Memory B cell (primary cell): Measurements from ENCODE around the gene CEACAM5.

ENCODE experiments used
- ATAC-seq: fragments of 150-1000 bp; cut with Tn5 transposase; 2 replicates; pipeline ENCODE4 v1.10.0; 2021; ENCODE audit warnings: low read depth, mild to moderate bottlenecking, moderate library complexity
- DNase-seq, 2 donors: peaks; one replicate each; pipeline ENCODE4 v3.0.0; 2022; ENCODE audit warnings: low spot score in 2 of 2
- H3K27ac Mint-ChIP-seq: one replicate; pipeline ENCODE4 v1.8.0; 2022; ENCODE audit warnings: mild to moderate bottlenecking, moderate library complexity, mixed read lengths
- H3K27me3 Mint-ChIP-seq: one replicate; pipeline ENCODE4 v1.8.0; 2022; ENCODE audit warnings: mixed read lengths
- H3K36me3 Mint-ChIP-seq: one replicate; pipeline ENCODE4 v1.8.0; 2022; ENCODE audit warnings: mild to moderate bottlenecking, mixed read lengths
- H3K4me1 Mint-ChIP-seq: one replicate; pipeline ENCODE4 v1.8.0; 2022; ENCODE audit warnings: mixed read lengths
- H3K4me3 Mint-ChIP-seq: one replicate; pipeline ENCODE4 v1.8.0; 2022; ENCODE audit warnings: mild to moderate bottlenecking, moderate library complexity, mixed read lengths
- H3K9me3 Mint-ChIP-seq: one replicate; pipeline ENCODE4 v1.8.0; 2022; ENCODE audit warnings: mixed read lengths

CEACAM5 gene

DNA sequence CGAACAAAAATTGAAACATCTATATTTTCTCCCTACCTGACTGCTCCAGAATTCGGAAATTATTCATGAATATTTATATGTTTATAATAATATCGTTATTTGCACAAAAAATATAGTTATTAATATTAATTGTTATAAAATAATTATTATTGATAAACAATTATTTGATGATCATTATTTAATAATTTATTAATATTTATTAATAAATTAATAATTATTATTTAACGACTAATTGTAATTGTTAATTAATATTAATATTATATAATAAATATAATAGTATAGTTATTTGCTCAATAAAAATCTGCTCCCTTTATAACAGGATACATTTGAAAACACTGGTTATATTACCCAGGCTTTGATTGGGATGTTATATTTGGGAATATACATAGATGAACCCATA lies 61.2 kb downstream of the CEACAM5 start:
- Mint-ChIP-seq H3K36me3 (no peaks in the 10 kb centered on the region), H3K4me1 (no peaks in the 10 kb centered on the region), H3K27me3 (peaks cover 17% of the 10 kb centered on the region), H3K4me3 (no peak overlapping the region), H3K9me3 (no peaks in the 10 kb centered on the region), H3K27ac (no peak overlapping the region)
- ATAC-seq = no peak
- no peak for DNase-seq

DNA sequence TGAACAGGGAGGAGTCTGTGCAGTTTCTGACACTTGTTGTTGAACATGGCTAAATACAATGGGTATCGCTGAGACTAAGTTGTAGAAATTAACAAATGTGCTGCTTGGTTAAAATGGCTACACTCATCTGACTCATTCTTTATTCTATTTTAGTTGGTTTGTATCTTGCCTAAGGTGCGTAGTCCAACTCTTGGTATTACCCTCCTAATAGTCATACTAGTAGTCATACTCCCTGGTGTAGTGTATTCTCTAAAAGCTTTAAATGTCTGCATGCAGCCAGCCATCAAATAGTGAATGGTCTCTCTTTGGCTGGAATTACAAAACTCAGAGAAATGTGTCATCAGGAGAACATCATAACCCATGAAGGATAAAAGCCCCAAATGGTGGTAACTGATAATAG lies 63.0 kb downstream of the CEACAM5 start:
- Mint-ChIP-seq H3K27me3 (peaks cover 11% of the 10 kb centered on the region), H3K9me3 (no peaks in the 10 kb centered on the region), H3K4me1 (no peaks in the 10 kb centered on the region), H3K36me3 (no peaks in the 10 kb centered on the region), H3K27ac (no peak overlapping the region), H3K4me3 (no peak overlapping the region)
- DNase-seq (no peak), ATAC-seq (no peak)

DNA sequence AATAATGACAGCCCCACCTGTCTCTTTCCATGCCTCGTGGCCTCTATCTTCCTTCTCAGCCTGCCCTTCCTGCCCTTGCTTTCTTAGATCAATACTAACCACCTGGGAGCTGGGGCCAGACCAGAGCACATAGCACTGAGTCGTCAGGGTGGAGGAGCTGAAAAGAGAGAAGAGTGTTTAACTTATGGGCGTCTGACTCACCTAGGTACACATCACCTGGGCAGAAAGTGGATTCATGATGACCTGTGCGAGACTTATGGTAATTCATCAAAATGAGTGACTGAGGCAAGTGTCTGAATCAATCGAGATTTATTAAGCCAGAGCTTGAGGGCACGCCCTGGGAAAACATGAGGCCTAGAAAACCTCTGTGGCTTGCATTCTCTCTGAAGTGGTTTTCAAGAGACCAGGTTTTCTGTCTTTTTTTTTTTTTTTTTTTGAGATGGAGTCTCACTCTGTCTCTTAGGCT lies 66.1 kb downstream of the CEACAM5 start:
- Mint-ChIP-seq H3K9me3 (no peaks in the 10 kb centered on the region), H3K36me3 (no peaks in the 10 kb centered on the region), H3K4me3 (no peak overlapping the region), H3K27ac (no peak overlapping the region), H3K27me3 (peaks cover 9% of the 10 kb centered on the region), H3K4me1 (no peaks in the 10 kb centered on the region)
- ATAC-seq = no peak
- DNase-seq = no peak

DNA sequence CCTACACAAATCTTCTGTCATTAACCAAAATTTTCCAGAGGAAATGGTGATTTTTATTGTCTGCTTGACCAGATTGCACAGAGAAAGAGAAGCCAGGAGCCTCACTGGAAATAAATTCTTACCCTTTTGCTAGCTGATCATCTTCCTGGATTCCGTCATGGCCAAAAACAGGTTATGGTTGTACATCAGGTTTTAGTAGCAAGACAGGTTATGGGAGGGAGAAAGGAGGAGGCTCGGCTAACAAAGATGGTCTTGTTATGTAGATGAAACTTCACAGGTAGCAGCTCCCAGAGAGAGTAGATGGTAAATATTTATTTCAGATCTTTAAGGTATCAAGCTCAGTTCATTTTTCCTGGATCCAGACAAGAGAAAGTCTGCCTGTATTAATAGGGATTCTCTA lies 68.3 kb downstream of the CEACAM5 start:
- Mint-ChIP-seq H3K4me3 (no peak overlapping the region), H3K27me3 (peaks cover 14% of the 10 kb centered on the region), H3K9me3 (no peaks in the 10 kb centered on the region), H3K4me1 (no peaks in the 10 kb centered on the region), H3K27ac (no peak overlapping the region), H3K36me3 (no peaks in the 10 kb centered on the region)
- DNase-seq = no peak
- ATAC-seq = no peak
